Measurements from ENCODE around the gene IFIT2.
"Not testable (repeated sequence)": the region's sequence is repeated elsewhere in the genome, so short reads cannot be mapped to it uniquely, and the experiment has no call there.

The IFIT2 gene

GRCh38 chr10:89301721-89302445, at the start of gene IFIT2:
IFIT2 (plus strand) TSS chr10:89302046; CDS start chr10:89302124, 78 bp downstream.
- DNase-seq = no peak

GRCh38 chr10:89252225-89252585, 49.6 kb upstream of the IFIT2 start:
- no peak for DNase-seq

- not testable (repeated sequence) for DNase-seq
Measured at GRCh38 chr10:89255091-89255579, 46.7 kb upstream of the IFIT2 start.

GRCh38 chr10:89255793-89256192, 46.1 kb upstream of the IFIT2 start:
- DNase-seq = no peak

- no peak for DNase-seq
Measured at GRCh38 chr10:89256340-89256739, 45.5 kb upstream of the IFIT2 start.

- no peak for DNase-seq
Measured at GRCh38 chr10:89256962-89257361, 44.9 kb upstream of the IFIT2 start.

GRCh38 chr10:89257581-89257980, 44.3 kb upstream of the IFIT2 start:
- no peak for DNase-seq

GRCh38 chr10:89258881-89259280, 43.0 kb upstream of the IFIT2 start:
- no peak for DNase-seq

GRCh38 chr10:89262086-89263051, 39.5 kb upstream of the IFIT2 start:
- DNase-seq = no peak

GRCh38 chr10:89263091-89263490, 38.8 kb upstream of the IFIT2 start:
- no peak for DNase-seq

- DNase-seq = no peak
Measured at GRCh38 chr10:89263531-89263930, 38.3 kb upstream of the IFIT2 start.

- DNase-seq = no peak
Measured at GRCh38 chr10:89266721-89267453, 35.0 kb upstream of the IFIT2 start.

- DNase-seq = no peak
Measured at GRCh38 chr10:89269433-89270152, 32.3 kb upstream of the IFIT2 start.

- no peak for DNase-seq
Measured at GRCh38 chr10:89270153-89270483, 31.7 kb upstream of the IFIT2 start.

- DNase-seq = no peak
Measured at GRCh38 chr10:89271532-89271931, 30.3 kb upstream of the IFIT2 start.

- DNase-seq = no peak
Measured at GRCh38 chr10:89273680-89274079, 28.2 kb upstream of the IFIT2 start.

GRCh38 chr10:89274928-89275327, 26.9 kb upstream of the IFIT2 start:
- DNase-seq = no peak

GRCh38 chr10:89275383-89275782, 26.5 kb upstream of the IFIT2 start:
- DNase-seq = no peak

GRCh38 chr10:89278034-89278535, 23.8 kb upstream of the IFIT2 start:
- no peak for DNase-seq

- no peak for DNase-seq
Measured at GRCh38 chr10:89278900-89279392, 22.9 kb upstream of the IFIT2 start.

- no peak for DNase-seq
Measured at GRCh38 chr10:89279421-89279869, 22.4 kb upstream of the IFIT2 start.

- DNase-seq = no peak
Measured at GRCh38 chr10:89280508-89280907, 21.3 kb upstream of the IFIT2 start.
